AG09319 (cell line): ENCODE measurements around the gene PRG2.

Source experiments
- DNase-seq: peaks from one replicate; pipeline ENCODE4 v3.0.0-alpha.2; 2010; ENCODE audit warnings: low read depth; ENCODE audit errors: extremely low read depth
- CTCF ChIP-seq: IDR thresholded peaks from 2 replicates; pipeline ENCODE4 v1.5.1; 2011; ENCODE audit warnings: low read depth, mild to moderate bottlenecking, inconsistent platforms, low read length, moderate library complexity

The PRG2 gene

DNA sequence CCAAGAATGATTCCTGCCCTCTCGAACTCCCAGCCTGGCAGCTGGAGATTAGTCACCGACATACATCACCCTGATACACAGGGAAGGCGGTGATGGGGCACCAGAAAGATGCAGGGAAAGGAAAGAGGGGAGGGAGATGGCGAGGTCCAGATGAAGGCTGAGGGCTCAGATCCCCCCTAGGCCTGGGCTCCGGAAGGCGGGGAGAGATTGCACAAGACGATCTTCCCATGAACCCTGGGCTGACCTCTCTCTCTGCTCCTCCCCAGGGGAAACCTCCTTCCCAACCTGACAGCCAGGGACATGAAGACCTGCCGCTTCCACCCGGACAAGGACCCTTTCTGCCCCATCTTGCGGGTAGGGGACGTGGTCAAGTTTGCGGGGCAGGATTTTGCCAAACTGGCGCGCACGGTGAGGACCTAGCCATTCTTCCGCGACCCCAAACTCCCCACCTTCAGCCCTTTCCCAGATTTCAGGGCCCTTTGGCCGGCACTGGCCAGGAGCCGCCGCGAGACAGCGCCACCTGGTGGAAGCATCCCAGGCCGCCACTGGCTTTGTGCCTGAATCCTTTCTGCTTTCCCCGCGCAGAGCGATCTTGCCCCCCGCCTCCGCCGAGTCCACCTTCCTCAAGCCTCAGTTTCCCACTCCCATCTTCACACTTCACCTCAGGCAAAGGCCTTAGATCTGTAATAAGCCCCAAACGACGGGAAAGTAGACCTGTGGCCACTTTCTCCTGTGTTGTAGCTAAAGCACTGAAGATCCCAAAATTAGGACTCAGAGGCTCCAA is 40.8 kb downstream of the PRG2 start:
- DNase-seq = no peak
- peak; percentile 90 for TF ChIP-seq CTCF

- no peak for DNase-seq
Measured at GRCh38 chr11:57348636-57349313, 41.7 kb downstream of the PRG2 start.

GRCh38 chr11:57348052-57348451 is 42.4 kb downstream of the PRG2 start:
- no peak for TF ChIP-seq CTCF

More at GRCh38 chr11:57348636-57349313, 41.7 kb downstream of the PRG2 start:
- no peak for TF ChIP-seq CTCF

DNA sequence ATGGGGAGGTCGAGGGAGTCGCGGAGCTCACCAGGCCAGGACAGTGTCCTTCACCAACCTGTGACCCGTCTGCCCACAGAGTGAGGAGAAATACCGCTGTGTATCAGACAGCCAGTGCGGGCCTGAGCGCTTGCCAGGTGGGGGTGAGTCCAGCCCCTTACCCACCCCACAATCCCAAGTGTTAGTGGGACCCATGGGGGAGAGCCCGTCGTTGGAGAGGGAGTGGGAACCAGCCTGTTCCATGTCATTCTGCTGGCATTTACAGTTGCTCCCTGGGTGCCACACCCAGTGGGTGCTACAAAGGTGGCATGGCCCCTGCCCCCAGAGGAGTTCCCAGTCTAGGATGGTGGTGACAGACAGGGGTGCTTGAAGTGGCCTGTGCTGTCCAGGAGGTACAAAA is 43.1 kb downstream of the PRG2 start:
- TF ChIP-seq CTCF = no peak
- no peak for DNase-seq

More at GRCh38 chr11:57348052-57348451, 42.4 kb downstream of the PRG2 start:
- no peak for DNase-seq

DNA sequence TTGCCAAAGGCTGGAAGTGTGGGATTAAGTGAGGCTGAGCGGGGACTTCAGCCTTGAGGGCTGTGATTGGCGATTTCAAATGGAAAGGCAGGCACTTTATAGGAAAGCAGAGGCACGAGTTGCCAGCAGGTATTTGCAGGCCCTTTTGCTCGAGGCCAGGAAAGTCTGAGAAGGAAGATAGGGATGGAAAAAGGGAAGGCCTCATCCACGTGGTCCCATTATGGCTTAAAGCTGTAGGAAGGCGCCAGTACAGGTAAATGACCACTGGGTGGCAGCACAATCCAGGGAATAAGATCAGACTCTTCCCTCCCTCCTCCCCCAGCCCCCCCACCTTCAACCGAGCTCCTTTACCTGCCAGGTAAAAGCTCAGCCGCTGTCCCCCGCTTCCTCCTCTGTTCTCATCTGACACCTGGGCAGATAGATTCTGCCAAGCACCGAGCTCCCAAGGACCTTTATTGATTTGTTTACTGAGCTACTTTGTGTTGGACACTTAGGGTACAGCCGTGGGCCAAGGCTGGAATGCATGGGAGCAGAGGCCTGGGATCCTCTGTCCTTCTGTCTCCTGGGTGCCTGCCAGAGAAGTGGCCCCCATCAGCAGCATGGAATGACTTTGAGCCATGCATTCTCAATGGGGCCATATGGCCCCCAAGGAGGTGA is 44.8 kb downstream of the PRG2 start:
- no peak for DNase-seq
- TF ChIP-seq CTCF = peak; percentile 65

DNA sequence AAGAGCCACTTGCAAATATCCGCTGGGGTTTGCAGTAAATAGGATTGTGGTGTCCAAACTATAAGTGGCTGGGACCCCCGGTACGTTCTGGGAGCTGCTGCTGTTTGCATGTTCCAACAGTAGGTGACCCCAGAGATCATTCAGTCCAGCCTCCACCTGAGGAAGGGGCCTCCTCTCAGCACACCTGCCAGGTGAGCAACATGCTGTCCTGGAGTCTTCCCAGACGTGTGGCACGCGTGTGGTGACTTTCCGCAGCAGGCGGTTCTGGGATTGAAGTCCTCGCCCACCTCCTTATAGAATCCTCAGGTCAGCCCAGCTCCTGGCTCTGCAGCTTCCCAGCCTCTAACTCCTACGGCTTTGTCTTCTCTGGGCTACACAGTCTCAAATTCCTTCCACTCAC is 45.6 kb downstream of the PRG2 start:
- no peak for TF ChIP-seq CTCF
- DNase-seq = no peak

- no peak for DNase-seq
- TF ChIP-seq CTCF = no peak
Measured at GRCh38 chr11:57343825-57344224, 46.6 kb downstream of the PRG2 start.
